ENCODE results near the gene DHRS4L2. TPM values are rescaled to one million over a fixed set of nuclear protein-coding genes. Genes with fewer than 3 reads are reported as not detected.
"Not testable (repeated sequence)": the region's sequence is repeated elsewhere in the genome, so short reads cannot be mapped to it uniquely, and the experiment has no call there.

The DHRS4L2 gene
- total RNA-seq (2014; rRNA removed; shearing (Covaris generic)) = 10.7 and 18.7 TPM in 2 replicates

GRCh38 chr14:23988607-23989363, at the start of gene DHRS4L2:
TSS of gene DHRS4L2 (plus strand) at chr14:23988929. CDS start at chr14:23988948, 19 bp downstream.
- peak; percentile 89 for DNase-seq (ENCODE audit: low read depth)

GRCh38 chr14:23939607-23940326, 49.0 kb upstream of the DHRS4L2 start:
- no peak for DNase-seq (ENCODE audit: low read depth)

- no peak for DNase-seq (ENCODE audit: low read depth)
Measured at GRCh38 chr14:23941230-23941629, 47.5 kb upstream of the DHRS4L2 start.

- no peak for DNase-seq (ENCODE audit: low read depth)
Measured at GRCh38 chr14:23941669-23942068, 47.1 kb upstream of the DHRS4L2 start.

GRCh38 chr14:23942587-23942986, 46.1 kb upstream of the DHRS4L2 start:
- no peak for DNase-seq (ENCODE audit: low read depth)

- not testable (repeated sequence) for DNase-seq (ENCODE audit: low read depth)
Measured at GRCh38 chr14:23949069-23949468, 39.7 kb upstream of the DHRS4L2 start.

GRCh38 chr14:23950411-23951135, 38.2 kb upstream of the DHRS4L2 start:
- no peak for DNase-seq (ENCODE audit: low read depth)

GRCh38 chr14:23951136-23951466, 37.6 kb upstream of the DHRS4L2 start:
- not testable (repeated sequence) for DNase-seq (ENCODE audit: low read depth)

GRCh38 chr14:23951590-23952201, 37.0 kb upstream of the DHRS4L2 start:
- DNase-seq (ENCODE audit: low read depth) = no peak

GRCh38 chr14:23953116-23953463, 35.6 kb upstream of the DHRS4L2 start:
- not testable (repeated sequence) for DNase-seq (ENCODE audit: low read depth)

- DNase-seq (ENCODE audit: low read depth) = peak; percentile 93
Measured at GRCh38 chr14:23953464-23954278, 35.1 kb upstream of the DHRS4L2 start, which contains the start of gene DHRS4. TSS of gene DHRS4 (plus strand) at chr14:23953770. CDS start at chr14:23953789, 19 bp downstream.

GRCh38 chr14:23954279-23954614, 34.5 kb upstream of the DHRS4L2 start:
- not testable (repeated sequence) for DNase-seq (ENCODE audit: low read depth)

GRCh38 chr14:23954965-23955364, 33.8 kb upstream of the DHRS4L2 start:
- DNase-seq (ENCODE audit: low read depth) = not testable (repeated sequence)

GRCh38 chr14:23955811-23956210, 32.9 kb upstream of the DHRS4L2 start:
- not testable (repeated sequence) for DNase-seq (ENCODE audit: low read depth)

GRCh38 chr14:23957913-23958569, 30.7 kb upstream of the DHRS4L2 start:
- not testable (repeated sequence) for DNase-seq (ENCODE audit: low read depth)

- DNase-seq (ENCODE audit: low read depth) = not testable (repeated sequence)
Measured at GRCh38 chr14:23960899-23961298, 27.8 kb upstream of the DHRS4L2 start.

GRCh38 chr14:23961704-23962103, 27.0 kb upstream of the DHRS4L2 start:
- not testable (repeated sequence) for DNase-seq (ENCODE audit: low read depth)

GRCh38 chr14:23969130-23969480, 19.6 kb upstream of the DHRS4L2 start:
- DNase-seq (ENCODE audit: low read depth) = not testable (repeated sequence)

- not testable (repeated sequence) for DNase-seq (ENCODE audit: low read depth)
Measured at GRCh38 chr14:23969481-23970282, 19.0 kb upstream of the DHRS4L2 start.

- not testable (repeated sequence) for DNase-seq (ENCODE audit: low read depth)
Measured at GRCh38 chr14:23970283-23970659, 18.5 kb upstream of the DHRS4L2 start.

Data from Daoy (cell line).